HG02588 (cell line): ENCODE measurements around the gene PPCDC.

Experiments used
- ATAC-seq: cut with Tn5 transposase; IDR thresholded peaks from one replicate; pipeline ENCODE4 v1.9.1; 2021; ENCODE audit warnings: mild to moderate bottlenecking, moderate library complexity; ENCODE audit not compliant: unreplicated experiment

Gene PPCDC

DNA sequence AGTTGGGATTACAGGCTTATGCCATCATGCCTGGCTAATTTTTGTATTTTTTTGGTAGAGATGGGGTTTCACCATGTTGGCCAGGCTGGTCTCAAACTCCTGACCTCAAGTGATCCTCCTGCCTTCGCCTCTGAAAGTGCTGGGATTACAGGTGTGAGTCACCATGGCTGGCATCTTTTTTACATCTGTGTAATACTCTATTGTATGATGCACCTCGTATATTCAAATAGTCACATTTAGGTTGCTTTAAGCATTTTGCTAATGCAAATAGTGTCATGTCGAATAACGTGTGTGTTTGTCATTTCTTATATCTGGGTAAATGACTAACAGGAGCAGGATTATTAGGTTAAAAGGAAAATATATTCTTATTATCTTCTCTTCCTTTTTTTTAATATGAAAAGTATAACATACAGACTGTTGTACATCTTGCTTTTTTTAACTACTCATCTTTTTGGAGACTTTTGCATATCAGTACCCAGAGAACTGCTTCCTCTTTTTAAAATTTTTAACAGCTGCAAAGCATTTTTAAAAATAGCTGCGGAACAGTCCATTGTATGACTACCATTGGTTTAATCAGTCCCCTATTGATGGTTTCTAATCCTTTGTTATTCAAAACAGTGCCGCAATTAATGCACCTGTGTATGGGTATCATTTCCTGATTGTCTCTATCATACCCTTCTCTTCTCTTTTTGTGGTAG lies 14.6 kb upstream of the PPCDC start:
- peak; percentile 72 for ATAC-seq

DNA sequence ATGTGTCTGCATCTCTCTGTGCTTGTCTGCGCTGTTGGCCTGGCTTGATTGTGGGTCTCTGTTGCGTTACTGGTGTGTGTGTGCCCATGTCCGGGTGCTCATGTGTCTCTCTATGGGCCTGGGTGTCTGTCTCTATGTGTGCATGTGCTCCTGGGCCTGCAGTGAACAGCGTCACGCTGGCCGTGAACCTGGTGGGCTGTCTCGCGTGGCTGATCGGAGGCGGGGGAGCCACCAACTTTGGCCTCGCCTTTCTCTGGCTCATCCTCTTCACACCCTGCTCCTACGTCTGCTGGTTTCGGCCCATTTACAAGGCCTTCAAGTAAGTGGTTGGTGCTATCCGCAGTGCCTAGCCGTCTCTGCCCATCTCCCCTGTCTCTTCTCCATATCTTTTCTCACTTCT lies 7.0 kb upstream of the PPCDC start:
- ATAC-seq = no peak

DNA sequence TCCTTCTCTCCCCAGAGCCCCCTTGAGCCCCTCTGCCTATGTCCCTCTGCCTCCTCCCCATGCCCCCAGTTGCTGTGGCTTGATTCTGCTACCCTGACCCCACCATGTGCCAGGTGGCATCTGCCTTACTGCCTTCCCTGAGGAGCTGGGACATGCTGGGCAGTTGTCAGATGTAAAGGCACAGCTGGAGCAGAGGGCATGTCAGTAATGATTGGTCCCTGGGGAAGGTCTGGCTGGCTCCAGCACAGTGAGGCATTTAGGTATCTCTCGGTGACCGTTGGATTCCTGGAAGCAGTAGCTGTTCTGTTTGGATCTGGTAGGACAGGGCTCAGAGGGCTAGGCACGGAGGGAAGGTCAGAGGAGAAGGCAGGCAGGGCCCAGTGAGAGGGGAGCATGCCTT lies 3.5 kb upstream of the PPCDC start:
- ATAC-seq = no peak

DNA sequence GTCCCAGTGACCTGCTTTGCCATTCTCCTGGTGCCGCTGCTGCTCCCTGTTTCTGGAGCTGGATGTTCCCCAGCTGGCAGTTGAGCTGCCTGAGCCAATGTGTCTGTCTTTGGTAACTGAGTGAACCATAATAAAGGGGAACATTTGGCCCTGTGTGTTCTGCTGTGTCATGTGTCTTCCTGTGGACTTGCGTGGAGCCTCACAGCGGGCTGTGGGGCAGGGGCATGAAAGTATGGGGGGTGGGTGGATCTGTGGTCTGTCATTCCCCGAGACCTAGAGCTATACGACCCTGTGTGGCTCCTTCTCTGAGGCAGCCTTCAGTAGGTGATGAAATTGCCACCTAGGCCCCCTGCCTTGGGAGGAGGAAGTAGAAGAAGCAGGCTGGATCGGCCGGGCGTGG lies 2.0 kb upstream of the PPCDC start:
- ATAC-seq = no peak

DNA sequence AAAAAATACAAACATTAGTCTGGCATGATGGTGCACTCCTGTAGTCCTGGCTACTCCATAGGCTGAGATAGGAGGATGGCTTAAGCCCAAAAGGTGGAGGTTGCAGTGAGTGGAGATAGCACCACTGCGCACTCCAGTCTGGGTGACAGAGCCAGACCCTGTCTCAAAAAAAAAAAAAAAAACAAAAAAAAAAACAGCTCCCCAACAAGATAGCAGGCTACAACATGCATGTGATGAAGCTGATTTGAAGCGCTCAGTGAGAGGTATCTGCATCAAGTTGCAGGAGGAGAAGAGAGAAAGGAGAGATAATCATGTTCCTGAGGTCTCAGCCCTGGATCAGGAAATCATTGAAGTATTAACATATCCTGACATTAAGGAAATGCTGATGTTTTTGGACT lies 608 bp upstream of the PPCDC start:
- ATAC-seq = no peak

DNA sequence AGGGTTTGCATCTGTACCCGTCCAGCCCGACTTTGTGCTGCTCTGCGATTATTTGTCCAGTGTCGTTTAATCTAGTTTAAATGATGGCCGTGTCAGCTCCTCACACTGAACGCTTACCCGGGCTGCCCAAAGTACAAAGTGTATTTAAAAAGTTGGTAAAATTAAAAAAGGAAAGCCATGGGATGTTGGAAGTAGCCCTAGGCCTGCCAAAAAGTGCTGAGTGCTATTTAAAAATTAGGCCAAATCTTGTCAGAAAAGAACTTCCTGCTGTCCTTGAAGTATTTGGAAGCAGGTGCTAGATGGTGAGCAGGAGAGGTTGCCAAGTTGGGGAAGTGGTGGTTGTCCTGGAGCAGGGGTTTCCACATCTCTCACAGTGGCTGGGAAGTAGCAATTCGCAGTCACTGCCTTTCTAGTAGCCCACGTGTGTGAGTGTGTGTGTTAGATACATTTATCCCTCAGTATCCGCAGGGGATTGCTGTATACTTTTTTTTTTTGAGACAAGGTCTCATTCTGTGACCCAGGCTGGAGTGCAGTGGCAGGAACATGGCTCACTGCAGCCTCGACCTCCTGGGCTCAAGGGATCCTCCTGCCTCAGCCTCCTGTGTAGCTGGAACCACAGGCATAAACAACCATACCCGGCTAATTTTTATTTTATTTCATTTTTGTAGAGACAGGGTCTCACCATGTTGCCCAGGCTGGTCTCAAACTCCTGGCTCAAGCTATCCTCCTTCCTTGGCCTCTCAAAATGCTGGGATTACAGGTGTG lies 664 bp downstream of the PPCDC start:
- no peak for ATAC-seq

DNA sequence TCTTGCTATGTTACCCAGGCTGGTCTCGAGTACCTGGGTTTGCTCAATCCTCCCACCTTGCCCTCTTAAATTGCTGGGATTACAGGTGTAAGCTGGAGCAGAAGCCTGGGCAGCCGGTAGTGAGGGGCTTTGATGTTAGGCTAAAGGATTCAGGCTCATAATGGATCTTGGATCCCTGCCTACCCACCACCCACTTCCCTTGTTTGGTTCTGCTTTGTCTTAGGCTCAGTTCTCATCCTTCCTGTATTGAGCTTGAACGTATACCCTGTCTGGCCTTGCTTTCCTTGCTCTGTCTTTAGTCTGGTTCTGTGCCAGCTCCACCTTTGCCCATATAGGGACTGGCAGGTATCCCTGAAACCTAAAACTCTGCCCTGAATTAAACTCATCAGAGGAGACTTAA lies 1.7 kb downstream of the PPCDC start:
- no peak for ATAC-seq

DNA sequence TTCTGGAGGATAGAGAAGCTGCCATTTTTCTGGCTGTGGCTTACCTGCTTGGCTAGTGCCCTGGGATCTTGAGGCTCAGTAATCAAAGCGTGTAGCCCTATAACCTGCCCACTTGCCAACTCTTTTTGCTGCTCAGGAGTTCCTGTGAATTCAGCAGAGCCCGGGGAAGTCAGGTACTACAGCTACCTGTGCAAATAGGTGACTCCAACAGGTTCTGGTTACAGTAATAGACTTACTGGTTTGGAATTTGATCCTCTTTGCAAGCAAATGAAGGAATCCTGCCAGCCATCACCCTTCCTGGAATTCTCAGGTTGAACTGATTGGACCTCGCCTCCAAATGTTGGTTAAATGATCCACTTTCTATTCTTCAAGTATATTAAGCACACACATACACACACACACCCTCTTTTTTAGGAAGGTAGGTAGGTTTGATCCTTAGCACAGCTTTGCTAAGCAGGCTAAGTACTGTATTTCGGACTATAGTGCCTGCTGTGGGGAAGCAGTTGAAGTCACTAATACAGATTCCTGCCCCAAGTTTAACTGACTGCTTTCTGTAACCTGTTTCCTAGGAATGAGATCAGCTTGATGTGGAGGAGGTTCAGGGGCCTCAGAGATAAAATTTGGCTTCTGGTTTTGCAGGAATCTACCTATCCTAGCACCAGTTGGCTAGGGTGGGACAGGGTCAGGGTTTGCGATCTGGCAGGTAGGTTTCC lies 2.3 kb downstream of the PPCDC start:
- no peak for ATAC-seq

DNA sequence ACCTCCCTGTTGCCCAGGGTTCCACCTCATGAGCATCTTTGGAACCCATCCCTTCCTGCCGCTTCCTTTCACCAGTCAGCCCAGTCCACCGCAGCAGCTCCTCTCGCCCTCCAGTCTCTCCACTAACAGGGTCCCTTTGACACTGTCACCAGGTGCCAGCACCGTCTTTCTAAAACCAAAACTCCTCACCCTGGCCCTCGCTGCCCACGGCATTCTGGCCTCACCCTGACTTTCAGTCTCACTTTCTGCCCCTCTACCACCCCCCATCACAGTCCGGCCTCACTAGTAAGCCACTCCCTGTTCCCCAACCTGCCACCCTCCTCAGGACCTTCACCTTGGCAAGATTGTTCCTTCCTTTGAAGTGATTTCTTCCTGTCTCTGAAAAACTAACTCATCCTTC lies 4.2 kb downstream of the PPCDC start:
- ATAC-seq = no peak

DNA sequence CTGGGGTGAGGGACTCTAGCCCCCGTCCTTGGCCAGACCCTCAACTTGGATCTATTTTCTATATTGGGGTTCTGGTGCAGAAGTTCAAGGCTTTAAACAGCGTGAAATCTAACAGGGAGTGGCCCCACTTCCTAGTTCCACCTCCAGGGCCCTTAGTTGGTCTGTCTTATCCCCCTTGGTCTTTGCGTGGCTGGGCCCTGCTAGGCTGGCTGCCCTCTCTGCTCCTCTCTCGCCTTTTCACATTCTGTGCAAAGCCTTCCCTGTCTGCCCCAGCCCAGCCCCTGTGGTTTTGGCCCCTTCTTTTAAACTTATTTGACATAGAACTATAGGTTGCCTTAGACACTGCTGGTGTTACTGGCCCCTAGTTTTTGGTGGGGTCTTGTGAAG lies 5.6 kb downstream of the PPCDC start:
- no peak for ATAC-seq

DNA sequence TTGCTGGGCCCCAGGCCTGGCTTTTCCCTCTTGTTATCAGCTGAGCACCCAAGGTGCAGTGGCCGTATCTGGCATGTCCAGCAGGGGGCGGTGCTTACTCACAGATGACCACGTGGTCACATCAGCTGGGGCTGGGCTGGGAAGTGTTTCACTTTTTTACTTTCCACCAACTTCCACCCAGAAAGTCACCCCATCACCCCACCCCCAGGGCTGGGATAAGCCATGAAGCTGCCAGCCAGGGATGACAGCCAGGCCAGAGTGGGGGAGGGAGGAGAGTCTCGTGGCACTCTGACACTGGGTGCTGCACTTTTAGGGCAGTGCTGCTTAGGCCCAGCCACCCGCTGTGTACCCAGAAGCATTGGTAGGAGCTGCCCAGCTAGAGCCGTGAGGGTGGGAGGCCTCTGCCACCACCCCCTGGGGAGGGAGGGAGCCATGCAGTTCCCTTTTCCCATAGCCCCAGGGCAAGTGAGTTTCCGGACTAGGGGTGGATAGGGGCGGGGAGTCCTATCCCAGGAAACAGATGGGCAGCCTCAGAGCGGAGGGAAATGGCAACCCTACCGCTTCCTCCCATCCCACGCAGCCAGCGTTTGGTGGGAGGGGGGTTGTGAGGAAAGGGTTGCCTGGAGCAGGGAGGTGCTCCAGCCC lies 6.1 kb downstream of the PPCDC start:
- ATAC-seq = peak; percentile 66

DNA sequence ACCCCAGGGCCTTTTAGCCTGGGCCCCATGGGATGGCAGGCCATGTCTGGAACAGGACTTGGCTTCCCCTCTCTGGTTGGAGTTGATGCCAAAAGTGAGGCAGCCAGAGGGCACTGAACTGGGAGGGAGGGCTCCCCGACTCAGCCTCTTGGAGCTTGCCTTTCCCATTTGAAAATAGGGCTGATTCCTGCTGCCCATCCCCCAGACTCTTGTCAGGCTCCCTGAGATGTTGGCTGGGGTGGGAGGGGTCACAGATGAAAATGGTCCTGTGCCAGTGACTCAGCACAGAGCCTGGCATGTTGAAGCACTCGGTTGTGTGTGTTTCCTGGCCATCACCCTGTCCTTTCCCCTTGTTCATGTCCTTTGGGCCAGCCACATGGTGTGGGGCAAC lies 6.6 kb downstream of the PPCDC start:
- no peak for ATAC-seq

DNA sequence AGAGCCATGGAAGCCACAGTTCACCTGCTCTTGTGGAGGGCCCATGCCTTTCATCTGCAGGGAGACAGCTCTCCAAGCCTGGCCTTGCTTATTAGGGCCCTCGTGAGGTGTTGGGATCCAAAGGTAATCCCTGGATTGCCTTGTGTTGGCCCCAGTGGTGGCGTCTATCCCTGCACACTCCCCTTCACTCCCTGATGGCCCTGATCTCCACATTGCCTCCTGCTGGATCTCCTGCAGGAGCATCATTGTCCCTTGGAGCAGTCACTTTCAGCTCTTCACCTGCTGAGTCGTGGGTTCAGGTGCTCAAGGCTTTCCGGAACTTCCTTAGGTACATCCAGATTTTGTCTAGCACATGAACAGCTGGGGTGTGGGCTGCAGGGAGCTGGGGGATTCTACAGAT lies 7.0 kb downstream of the PPCDC start:
- ATAC-seq = no peak

DNA sequence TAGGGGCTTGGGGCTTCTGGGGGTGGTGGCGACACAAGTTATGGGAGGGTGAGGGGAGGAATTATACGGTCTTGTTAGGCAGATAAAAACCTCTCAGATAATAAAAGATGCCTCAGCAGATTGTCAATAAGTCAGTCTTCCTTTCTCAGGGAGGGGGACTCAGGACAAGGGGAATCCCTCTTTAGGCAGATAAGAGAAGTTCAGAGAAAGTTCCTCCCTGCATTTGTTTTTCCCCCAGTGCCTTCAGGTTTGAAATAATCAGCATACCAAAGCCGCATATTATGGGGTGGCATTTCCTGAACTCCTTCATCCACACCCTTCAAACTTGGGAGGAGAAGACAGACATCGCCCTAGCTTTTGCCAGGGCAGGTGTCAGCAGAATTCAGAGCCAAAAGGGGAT lies 8.5 kb downstream of the PPCDC start:
- no peak for ATAC-seq

DNA sequence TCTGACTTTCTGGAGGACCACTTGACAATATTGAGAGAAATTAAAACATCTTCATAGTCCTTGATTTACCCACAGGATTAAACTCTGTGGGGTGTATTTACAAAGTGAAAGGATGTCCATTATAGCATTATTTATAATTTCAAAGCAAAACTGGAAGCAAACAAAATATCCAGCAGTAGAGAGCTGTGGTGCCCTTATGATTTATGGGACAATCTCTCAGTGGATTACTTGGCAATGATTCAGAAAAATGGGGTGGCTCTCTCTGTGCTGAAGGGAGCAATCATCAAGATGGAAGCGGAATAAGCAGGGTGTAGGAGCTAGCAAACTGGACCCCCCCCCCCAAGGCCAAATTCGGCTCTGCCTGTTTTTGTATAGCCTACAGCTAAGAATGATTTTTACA lies 9.0 kb downstream of the PPCDC start:
- ATAC-seq = no peak

DNA sequence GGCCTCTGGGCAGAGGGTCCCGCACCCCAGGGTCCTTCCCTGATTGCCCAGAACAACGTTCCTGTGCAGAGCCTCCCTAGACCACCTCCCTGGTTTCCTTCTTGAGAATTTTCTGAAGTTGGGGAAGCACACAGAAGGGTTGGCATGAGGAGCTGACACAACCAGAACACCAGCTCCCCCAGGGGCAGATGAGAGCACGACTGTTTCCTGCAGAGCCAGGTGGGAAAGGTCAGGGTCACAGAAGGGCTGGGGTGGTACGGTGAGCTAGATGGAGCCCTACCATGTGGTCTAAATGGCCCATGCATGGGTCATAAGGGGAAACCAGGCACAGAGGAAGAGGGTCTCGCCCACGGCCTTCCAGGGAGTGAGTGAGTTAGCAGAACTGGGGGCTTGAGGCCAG lies 10.4 kb downstream of the PPCDC start:
- no peak for ATAC-seq

DNA sequence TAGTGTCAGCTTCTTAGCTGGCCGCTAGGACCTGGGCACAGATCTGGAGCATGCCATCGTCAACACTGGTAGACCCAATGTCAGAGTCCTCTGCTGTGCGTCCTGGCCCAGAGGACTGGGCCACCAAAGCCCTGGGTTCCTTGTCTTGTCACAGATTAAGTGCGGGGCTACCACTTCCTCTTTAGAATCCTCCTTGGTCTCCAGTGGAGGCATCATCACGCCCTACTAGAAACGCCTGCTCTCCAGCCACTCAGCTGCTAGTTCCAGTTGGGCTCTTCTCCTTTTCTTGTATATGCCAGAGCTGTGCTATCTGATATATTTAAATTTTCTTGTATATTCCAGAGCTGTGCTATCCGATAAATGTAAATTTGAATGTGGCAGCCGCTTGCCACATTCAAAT lies 11.2 kb downstream of the PPCDC start:
- no peak for ATAC-seq

DNA sequence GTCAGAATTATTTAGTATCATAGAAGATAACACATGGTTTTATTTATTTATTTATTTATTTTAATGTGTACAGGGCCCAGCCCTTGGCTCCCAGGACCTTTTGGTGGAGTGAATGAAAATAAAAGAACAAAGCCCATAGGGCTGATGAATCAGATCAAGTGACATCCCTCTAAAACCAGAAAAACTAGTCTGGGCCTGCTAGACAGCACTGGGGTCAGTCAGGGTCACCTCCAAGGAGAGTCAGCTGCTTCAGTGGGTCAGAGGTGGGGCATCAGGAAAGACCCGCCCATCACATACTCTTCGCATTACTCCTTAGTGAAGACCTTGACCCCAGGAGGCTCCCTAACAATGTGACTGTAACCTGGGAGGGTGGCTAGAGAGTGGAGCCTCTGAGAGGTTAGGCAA lies 12.8 kb downstream of the PPCDC start:
- ATAC-seq = no peak

DNA sequence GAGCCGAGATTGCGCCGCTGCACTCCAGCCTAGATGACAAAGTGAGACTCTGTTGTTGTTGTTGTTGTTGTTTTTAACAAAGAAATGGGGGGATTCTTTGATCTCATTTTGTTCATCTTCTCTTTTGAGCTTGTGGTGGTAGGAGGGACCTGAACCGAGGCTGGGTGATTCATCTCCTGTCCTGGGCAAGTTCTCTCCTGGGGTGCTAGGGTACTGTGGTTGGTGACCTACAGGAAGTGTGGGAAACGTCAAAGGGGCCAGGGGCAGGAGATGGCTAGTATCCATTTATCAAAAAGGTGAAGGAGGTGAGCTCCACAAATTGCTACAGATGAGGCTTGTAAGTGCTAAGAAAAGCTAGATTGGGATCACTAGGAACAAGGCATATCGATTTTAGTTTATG lies 14.3 kb downstream of the PPCDC start:
- no peak for ATAC-seq

DNA sequence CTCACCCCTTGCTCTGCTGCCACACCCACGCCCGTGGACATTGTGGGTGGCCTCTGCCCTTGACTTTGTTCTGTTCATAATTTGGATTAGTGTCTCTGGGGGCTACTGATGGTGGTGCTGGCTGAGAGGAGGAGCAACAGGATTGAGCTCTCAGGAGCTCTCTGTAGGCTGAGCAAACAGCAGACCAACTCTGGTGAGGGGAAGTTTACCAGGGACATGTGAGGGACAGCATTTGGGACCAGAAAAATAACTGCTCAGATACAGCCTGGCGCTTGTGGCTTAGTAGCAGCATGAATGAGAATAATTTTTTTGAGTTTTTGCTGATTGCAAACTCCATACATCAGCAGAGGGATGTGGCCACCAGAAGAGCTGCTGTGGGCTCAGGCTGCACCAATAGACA lies 14.8 kb downstream of the PPCDC start:
- ATAC-seq = no peak

DNA sequence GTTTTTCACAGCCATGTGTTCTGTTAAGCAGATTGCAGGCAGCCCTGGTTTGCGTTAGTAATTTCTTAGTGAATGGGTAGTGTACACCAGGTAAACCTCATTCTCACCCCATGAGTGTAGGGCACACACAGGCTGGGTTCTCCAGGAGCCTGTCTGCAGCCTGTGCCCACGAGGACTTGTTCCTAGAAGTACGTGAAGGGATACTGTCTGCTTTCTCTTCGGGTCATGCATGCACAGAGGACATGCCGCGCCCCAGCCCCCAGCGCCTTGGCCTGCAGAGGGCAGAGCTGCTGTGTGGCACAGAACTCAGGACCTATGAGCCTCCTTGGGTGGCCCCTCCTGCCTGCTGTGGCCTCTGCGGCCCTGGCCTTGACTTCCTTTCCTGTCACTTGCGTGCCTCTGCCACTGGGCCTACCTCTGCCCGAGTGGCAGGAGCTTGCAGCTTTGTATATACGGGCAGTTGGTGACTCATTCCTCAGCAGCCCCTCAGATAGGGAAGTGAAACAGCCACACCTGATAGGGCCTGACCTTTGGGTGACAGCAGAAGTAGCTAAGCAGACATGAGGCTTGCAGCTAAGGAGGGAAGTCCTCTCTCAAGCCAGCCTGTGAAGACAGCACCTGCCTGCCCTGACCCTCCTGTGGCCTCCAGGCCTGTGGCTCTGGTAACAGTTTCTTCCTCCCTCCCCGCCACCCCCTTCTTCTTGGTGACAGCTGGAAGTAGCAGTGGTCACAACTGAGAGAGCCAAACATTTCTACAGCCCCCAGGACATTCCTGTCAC lies 19.5 kb downstream of the PPCDC start:
- ATAC-seq = peak; percentile 70
